22Rv1 (cell line): ENCODE data around the gene KLF17.

ENCODE experiments used
- ZFX ChIP-seq: fragments of 450-650 bp; IDR thresholded peaks from 2 replicates; pipeline ENCODE4 v1.6.1; 2017; ENCODE audit warnings: antibody characterized with exemption, borderline replicate concordance
- TF ChIP-seq, protein P1 (sequence below): fragments of 450-650 bp; IDR thresholded peaks from 2 replicates; pipeline ENCODE4 v1.5.1; 2017; ENCODE audit warnings: mild to moderate bottlenecking

DNA sequence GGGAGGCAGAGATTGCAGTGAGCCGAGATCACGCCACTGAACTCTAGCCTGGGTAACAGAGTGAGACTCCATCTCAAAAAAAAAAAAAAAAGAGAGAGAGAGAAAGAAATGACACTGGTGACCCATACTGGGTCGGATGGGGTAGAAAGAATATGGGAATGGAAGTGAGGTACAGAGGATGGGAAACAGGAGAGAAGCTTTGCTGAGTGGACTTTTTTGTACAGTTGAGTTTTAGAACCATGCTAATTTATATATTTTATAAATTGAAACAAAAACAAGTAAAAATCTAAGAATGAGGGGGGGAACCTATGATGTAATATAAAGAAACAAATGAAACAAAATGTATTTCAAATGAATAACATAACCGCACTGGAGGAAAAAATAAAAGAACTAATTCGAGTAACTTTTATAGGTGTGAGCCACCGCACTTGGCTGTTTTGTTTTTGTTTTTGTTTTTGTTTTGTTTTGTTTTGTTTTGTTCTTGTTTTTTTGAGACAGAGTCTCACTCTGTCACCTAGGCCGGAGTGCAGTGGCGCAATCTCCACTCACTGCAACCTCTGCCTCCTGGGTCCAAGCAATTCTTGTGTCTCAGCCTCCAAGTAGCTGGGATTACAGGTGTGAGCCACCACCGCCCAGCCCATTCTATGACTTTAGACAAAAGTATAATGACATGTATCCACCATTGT is 18.3 kb upstream of the KLF17 start:
- TF ChIP-seq, protein P1, sequence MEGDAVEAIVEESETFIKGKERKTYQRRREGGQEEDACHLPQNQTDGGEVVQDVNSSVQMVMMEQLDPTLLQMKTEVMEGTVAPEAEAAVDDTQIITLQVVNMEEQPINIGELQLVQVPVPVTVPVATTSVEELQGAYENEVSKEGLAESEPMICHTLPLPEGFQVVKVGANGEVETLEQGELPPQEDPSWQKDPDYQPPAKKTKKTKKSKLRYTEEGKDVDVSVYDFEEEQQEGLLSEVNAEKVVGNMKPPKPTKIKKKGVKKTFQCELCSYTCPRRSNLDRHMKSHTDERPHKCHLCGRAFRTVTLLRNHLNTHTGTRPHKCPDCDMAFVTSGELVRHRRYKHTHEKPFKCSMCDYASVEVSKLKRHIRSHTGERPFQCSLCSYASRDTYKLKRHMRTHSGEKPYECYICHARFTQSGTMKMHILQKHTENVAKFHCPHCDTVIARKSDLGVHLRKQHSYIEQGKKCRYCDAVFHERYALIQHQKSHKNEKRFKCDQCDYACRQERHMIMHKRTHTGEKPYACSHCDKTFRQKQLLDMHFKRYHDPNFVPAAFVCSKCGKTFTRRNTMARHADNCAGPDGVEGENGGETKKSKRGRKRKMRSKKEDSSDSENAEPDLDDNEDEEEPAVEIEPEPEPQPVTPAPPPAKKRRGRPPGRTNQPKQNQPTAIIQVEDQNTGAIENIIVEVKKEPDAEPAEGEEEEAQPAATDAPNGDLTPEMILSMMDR, result no peak
- no peak for TF ChIP-seq ZFX
